NCI-H1436 (cell line): ENCODE results near the gene B3GNT3.
"Not testable (repeated sequence)": the region's sequence is repeated elsewhere in the genome, so short reads cannot be mapped to it uniquely, and the experiment has no call there.

Source experiments
- DNase-seq: peaks from one replicate; lab custom pipeline; 2025; lab: John Stamatoyannopoulos, UW

The B3GNT3 gene

DNA sequence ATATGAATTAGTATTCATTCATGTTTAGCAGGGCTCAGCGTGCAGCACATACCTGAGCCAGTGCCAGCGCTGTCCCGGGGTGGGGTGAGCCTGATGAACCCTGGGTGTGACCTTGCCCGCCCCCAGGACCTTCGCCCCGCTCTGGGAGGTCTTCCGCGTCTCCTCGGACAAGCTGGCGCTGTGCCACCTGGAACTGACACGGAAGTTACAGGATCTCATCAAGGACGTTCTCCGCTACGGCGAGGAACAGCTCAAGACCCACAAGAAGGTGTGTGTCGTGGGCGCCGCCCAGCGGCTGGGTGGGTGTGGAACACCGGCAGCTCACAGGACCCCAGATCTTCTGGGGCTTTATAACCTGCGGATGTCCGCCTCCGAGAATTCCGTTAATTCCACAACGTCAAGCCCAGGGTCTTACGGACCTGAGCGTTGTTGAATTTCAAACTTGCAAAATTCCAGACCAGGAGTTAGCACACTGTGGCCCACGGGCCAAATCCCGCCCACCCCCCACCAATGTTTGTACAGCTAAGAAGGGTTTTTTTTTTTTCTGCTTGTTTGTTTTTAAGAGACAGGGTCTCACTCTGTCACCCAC, 28.3 kb upstream of the B3GNT3 start:
- DNase-seq, result no peak

DNA sequence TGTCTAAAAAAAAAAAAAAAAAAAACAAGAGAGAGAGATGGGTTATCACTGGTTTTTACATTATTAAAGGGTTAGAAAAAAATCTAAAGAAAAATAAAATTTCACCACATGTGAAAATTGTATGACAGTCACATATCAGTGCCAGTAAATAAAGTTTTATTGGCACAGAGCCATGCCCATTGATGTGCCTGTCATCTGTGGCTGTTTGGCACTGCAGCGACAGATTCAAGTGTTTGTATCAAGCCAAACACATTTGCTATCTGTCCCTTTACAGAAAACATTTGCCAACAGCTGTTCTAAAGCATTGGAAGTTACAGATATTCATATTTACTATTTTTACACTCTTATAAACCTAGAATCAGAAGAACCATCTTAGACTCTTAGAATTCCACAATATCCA, 27.4 kb upstream of the B3GNT3 start:
- no peak for DNase-seq

DNA sequence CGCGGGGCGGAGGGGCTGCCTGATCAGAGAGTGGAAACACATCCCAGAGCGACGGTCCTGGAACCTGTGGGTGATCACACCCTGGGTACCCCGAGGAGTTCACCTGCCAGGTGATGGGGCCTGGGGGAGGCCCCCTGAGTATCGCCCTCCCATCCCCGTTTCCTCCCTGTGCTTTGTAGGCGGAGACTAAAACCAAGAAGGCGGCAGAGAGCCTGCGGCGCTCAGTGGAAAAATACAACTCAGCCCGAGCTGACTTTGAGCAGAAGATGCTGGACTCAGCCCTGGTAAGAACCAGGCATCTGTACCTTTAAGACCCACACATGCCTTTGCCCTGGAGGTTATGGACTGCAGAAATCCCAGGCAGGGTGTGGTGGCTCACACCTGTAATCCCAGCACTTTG, 24.3 kb upstream of the B3GNT3 start:
- DNase-seq, result no peak

DNA sequence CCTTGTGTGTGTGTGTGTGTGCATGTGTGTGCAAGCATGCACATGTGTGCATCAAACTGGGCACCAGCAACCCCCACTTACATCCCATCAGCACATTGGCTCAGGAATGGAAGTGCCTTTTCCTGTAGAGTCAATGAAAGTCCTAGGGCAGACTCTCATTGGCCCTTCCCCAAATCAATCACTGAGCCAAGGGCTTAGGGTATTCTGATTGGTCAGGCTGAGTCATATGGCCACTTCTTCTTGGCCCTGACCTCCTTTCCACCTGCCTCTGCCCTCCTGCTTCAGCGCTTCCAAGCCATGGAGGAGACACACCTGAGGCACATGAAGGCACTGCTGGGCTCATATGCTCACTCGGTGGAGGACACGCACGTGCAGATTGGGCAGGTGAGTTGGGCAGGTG, 22.8 kb upstream of the B3GNT3 start:
- no peak for DNase-seq

DNA sequence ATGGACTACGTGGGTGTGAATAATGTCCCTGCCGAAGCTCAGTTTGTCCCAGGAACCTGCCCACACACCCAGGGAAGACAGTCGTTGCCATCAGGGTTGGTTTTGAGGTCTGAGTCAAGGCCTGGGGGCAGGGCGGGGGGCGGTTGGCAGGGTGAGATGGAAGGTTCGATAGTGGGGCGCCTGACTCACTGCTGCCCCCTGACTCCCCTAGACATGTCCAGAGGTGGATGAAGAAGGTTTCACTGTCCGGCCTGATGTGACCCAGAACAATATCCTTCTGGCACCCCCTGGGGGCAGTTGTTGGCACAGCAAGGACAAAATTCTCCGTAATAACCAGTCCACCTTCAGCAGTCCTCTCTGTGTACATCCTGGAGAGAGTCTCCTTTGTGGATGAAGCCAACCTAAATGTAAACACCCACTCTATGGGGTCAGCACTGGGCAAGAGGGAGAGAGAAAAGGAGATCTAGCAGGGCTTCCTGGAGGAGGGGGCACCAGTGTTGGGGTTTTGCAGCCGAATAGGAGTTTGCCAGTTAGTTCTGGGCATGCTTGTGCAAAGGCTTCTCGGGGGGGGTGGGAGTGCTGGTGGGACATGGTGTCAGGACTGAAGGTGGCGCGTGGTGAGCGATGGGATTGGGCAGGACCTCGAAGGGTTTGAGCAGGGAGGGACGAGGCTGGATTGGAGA, 19.6 kb upstream of the B3GNT3 start:
- no peak for DNase-seq

DNA sequence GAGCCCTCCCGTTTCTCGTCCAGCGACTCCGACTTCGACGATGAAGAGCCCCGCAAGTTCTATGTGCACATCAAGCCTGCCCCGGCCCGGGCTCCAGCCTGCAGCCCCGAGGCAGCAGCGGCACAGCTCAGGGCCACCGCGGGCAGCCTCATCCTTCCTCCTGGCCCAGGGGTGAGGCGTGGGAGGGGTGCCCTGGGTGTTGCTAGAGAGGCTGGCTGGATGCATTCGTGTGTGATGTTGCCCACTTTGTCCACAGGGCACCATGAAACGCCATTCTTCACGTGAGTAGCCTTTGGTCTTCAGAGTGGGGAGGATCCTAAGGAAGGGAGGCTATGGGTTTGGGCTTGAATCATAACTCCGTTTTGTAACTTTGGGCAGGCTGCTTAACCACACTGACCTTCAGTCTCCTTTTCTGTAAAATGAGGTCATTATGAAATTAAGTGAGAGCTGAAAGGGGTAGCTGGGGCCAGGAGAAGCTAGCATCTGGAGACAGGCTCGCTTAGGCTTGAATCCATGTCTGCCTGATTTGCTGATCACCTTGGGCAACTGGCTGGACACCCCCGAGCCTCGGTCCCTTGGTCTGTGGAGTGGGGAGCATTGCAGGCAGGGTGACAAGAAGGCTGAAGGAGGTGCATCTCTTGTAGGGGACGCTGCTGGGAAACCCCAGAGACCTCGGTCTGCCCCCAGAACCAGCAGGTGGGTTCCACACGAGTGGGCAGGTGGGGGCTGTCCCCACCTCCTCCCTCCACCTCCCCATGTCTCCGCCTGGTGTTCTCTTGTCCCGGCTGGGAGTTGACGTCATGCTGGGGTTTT, 18.7 kb upstream of the B3GNT3 start:
- DNase-seq, result no peak

DNA sequence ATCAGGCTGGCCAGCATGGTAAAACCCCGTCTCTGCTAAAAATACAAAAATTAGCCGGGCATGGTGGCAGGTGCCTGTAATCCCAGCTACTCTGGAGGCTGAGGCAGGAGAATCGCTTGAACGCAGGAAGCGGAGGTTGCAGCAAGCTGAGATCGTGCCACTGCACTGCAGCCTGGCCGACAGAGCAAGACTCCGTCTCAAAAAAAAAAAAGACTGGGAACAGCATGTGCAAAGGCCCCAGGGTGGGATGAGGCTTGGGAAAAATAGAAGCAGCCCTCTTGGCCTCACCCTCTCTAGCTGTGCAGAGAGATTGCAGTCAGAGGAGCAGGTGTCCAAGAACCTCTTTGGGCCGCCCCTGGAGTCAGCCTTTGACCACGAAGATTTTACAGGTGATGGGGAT, 17.1 kb upstream of the B3GNT3 start:
- DNase-seq, result not testable (repeated sequence)

DNA sequence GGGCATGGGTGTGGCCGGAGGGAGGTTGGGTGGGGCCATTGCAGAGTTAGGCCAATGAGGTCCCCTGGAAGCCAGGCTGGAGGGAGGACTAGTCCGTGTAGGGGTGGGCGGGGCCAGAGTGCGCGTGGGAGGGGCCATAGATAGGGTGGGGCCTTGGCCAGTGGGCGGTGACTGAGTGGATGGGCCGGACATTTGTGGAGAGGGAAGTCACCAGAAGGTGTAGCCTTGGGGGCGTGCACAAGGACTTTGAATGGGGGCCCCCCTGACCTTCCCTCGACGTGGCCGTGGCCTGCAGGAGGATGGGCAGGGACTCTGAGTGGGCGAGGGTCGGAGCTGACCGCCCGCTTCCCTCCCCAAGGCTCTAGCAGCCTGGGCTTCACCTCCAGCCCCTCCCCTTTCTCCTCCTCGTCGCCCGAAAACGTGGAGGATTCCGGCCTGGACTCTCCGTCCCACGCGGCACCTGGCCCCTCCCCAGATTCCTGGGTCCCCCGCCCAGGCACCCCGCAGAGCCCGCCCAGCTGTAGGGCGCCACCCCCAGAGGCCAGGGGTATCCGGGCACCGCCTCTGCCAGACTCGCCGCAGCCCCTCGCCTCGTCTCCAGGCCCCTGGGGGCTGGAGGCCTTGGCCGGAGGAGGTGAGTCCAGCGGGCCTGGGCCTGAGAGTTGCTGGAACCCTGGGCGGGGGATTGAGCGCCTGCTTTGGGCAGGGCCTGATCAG, 16.5 kb upstream of the B3GNT3 start:
- DNase-seq, result no peak

DNA sequence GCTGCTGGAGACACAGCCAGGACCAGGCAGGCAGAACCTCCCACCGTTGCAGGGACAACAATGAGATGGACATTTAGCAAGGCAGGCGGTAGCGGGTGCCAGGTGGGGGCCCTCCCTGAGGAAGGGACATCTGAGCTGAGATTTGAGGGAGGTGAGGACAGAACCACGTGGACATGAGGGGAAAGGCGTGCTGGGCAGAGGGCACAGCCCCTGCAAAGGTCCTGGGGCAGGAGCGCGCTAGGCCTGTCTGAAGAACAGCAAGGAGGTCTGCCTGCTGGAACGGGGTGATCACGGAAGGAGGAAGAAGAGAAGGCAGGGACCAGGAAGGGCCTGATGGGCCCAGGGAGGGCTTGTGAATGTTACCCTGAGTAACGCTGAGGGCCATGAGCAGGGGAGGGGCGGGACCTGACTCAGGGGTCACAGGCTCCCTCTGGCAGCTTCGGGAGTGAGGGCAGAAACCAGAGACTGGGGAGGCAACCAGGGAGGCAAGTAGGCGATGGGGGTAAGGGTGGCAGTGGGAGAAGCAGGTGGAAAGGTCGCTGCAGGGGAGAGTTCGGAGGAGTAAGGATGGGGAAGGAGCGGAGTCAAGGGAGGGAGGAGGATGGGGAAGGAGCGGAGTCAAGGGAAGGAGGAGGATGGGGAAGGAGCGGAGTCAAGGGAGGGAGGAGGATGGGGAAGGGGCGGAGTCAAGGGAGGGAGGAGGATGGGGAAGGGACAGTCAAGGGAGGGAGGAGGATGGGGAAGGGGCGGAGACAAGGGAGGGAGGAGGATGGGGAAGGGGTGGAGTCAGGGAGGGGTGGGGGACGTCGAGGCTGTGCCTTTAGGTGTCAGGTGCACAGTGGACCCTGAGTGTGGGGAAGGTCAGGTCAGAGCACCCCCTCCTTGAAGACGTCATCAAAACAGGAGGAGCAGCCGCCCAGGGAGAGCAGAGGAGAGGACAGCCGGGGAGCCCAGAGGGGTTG, 15.7 kb upstream of the B3GNT3 start:
- no peak for DNase-seq

DNA sequence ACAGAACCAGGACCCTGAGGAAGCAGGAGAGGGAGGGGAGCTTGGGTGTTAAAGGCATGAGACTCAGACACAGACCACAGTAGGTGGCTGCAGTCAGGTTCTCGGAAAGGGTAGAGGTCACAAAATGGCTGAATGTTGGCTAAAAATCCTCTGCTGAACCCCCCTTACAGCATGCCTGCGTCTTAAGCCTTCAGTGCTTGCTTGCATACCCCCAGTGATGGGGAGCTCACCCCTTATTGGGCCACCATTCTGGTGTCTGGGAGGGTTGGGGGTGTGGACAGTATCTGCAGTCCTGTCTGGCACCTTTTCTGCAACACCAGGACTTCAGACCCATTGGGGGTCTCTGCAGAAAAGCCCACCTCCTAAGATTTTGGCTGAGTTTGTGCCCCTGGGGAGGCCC, 14.2 kb upstream of the B3GNT3 start:
- no peak for DNase-seq

DNA sequence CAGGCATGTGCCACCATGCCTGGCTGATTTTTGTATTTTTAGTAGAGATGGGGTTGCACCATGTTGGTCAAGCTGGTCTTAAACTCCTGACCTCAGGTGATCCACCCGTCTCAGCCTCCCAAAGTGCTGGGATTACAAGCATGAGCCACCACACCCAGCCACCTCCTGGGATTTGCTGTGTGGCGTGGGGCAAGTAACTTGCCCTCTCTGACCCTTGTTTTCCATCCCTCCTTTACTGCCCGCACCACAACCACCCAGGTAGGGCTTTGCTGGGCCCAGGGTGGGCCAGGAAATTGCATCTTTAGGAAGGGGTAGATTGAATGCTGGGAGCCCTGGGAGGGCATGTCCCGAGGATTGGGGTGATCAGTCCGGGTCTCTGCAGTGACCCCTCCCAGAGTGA, 11.2 kb upstream of the B3GNT3 start:
- DNase-seq, result not testable (repeated sequence)

DNA sequence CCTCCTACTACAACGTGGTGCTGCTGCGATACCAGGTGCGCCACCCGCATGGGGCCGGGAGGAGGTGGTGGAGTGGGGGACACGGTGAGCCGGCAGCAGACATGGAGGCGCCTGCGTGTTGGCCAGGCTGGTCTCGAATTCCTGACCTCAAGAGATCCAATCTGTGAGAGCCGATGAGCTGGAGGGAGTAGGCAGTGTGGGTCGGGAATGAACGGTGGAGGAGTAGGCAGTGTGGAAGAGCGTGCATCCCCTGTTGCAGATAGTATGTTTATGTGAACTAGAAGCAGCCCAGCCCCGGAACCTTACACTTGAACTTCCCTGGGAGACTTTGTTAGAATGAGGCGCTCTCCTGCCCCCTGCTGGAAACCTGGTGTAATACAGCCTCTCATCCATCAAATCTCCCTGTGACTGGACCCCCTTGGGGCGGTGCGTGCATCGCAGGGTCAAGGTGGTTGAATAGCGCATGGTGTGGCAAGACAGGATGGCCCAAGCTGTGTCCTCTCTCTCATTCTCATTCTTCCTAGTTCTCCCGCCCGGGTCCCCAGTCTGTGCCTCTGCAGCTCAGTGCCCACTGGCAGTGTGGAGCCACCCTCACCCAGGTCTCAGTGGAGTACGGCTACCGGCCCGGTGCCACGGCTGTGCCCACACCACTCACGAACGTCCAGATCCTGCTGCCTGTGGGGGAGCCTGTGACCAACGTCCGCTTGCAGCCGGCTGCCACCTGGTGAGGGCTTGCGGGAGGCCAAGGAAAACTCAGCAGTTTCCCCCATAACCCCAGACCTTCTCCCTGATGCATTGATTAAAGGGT, 10.5 kb upstream of the B3GNT3 start:
- peak; percentile 71 for DNase-seq

DNA sequence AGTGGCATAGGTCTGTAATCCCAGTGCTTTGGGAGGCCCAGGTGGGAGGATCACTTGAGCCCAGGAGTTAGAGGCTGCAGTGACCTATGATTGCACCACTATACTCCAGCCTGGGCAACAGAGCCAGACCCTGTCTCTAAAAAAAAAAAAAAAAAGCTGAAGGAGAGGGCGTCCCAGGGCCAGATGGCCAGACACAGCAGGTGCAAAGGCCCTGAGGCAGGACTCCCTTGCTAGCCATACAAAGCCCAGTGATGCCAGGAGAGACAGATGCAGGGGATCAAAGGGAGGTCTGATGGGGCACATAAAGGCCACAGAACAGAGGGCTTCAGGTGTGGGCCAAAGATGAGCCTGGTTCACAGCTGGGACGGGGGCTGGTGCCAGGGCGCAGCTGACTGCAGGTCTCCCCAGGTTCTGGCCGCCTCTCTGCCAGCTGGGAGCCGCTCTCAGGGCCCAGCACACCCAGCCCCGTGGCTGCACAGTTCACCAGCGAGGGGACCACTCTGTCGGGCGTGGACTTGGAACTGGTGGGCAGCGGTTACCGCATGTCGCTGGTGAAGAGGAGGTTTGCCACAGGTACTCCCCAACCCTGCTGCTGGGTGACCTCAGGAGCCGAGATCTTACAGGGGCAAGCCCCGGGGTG, 7.5 kb upstream of the B3GNT3 start:
- DNase-seq, result no peak

DNA sequence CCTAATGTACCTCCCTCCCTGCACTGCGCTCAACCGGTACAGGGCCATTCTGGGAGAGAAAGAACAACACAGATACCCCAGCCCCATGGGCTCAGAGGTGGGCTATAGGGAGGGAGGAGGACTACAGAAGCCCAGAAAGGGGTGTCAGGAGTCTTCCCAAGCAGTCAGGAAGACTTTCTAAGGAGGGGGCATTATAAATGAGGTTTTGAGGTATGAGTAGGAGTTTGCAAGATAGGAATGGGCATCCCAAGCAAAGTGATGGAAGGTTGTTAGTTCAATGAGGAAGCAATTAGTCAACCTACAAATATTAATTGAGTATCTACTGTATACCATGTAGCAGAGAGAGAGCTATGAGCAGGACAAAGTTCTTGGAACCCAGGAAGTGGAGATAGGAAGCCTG, 6.3 kb upstream of the B3GNT3 start:
- no peak for DNase-seq

DNA sequence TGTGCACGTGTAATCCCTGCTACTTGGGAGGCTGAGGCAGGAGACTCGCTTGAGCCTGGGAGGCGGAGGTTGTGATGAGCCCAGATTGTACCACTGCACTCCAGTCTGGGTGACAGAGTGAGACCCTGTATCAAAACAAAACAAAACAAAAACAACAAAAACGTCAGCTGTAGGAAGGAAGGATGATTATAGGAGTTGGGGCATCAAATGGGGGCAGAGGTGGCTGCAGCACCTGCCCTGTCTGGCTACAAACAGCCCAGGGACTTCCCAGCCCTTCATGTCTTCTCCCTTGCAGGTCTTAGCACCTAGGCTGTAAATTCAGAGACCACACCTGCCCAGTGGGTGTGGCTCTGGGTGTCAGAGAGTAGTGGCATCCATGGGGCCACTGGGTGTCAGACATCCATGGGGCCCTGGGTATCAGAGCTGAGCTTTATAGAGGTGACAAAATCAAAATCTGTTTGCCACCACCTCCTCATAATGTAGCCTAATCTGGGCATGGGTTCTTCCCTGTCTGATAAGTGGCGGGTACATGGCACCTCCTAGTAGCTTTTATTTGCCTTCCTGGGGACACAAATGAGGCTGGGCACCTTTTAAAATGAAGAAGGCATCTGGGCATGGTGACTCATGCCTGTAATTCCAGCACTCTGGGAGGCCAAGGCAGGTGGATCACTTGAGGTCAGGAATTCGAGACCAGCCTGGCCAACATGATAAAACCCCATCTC, 4.7 kb upstream of the B3GNT3 start:
- DNase-seq, result no peak

DNA sequence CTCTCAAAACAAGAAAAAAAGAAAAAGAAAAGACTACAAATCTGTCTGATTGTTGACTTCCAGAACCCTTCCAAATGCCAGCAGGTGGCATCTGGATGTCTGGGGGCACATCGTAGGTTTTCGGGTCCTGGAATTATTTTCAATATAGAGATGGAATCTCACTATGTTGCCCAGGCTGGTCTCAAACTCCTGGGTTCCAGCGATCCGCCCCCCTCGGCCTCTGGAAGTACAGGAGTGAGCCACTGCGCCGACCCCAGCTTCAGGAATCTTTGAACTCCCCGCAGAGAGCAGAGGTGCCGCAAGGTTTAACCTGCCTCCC, 567 bp upstream of the B3GNT3 start:
- DNase-seq, result no peak

DNA sequence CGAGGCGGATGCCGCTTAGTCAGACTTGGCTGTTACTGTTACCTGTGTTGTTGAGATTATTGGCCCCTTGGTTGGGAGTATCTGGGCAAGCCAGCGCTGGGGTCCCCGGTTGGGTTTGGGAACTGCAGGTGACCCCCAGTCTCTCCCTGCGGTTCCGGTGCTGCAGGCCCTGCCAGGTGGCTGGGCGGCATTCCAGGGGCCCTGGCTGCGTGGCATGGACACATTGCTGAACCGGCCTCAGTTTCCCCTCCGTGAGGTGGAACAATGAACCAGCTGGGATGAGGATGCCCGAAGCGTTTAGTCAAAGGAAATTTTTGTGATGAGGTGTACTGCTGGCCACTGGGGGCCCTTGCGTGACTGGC, 538 bp downstream of the B3GNT3 start:
- DNase-seq, result no peak

DNA sequence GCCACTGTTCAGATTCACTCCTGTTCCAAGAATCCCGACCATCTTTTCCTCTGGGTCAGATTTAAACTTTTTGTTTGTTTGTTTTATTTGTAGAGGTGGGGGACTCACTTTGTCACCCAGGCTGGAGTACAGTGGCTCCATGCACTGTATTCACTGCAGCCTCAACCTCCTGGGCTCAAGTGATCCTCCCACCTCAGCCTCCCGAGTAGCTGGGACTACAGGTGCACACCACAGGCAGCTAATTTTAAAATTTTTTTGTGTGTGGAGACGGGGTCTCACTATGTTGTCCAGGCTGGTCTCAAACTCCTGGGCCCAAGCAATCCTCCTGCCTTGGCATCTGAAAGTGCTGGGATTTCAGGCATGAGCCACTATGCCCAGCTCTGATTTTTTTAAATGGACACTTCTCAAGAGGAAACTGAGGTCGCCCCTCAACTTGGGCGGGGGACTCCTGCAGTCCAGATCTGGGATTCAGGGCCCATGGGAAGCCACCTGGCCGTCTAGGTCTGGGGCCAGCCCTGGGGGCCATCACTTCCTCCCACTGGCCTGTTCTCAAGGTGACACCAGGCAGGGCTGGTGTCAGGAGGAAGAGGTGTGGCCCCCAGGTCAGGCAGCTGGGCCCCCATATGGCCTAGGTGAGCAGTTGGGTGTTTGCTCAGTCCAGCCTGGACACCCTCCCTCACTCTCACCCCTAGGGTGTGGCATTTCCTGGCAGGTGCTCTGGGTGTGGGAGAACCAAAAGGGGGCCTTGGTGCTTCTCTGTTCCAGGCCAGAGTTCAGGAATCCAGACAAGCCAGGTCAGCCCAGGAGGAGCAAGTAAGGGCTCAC, 1.3 kb downstream of the B3GNT3 start:
- no peak for DNase-seq
